ENCODE data around the gene CRNKL1.

CRNKL1 gene

GRCh38 chr20:20070871-20071726, 18.8 kb upstream of the CRNKL1 start:
- no peak for TF ChIP-seq CTCF (IDR thresholded peaks at IDR 0.05; ENCODE audit: control extremely low read depth, extremely low read depth, low read depth, missing control alignments)
- POLR2A ChIA-PET = no interaction called here
- CTCF ChIA-PET = interaction anchor here (0.7 to 5.8 kb wide), 3 partner anchors 13 to 652 kb away, joined by 3 to 23 read pairs (median 5); no protein-coding TSS in a partner anchor
- no peak for DNase-seq (ENCODE audit: extremely low spot score)

GRCh38 chr20:20065361-20065760, 13.1 kb upstream of the CRNKL1 start:
- ChIA-PET CTCF (no interaction called here), POLR2A (no interaction called here)
- TF ChIP-seq CTCF (IDR thresholded peaks at IDR 0.05; ENCODE audit: control extremely low read depth, extremely low read depth, low read depth, missing control alignments) = no peak
- DNase-seq (ENCODE audit: extremely low spot score) = no peak

- TF ChIP-seq CTCF (IDR thresholded peaks at IDR 0.05; ENCODE audit: control extremely low read depth, extremely low read depth, low read depth, missing control alignments) = no peak
- ChIA-PET CTCF (no interaction called here), POLR2A (no interaction called here)
- no peak for DNase-seq (ENCODE audit: extremely low spot score)
Measured at GRCh38 chr20:20063941-20064702, 11.9 kb upstream of the CRNKL1 start.

GRCh38 chr20:20060234-20060998, 8.2 kb upstream of the CRNKL1 start:
- DNase-seq (ENCODE audit: extremely low spot score) = no peak
- POLR2A ChIA-PET = no interaction called here
- no peak for TF ChIP-seq CTCF (IDR thresholded peaks at IDR 0.05; ENCODE audit: control extremely low read depth, extremely low read depth, low read depth, missing control alignments)
- CTCF ChIA-PET = no interaction called here

- TF ChIP-seq CTCF (IDR thresholded peaks at IDR 0.05; ENCODE audit: control extremely low read depth, extremely low read depth, low read depth, missing control alignments) = no peak
- peak; percentile 11 for DNase-seq (ENCODE audit: extremely low spot score)
- ChIA-PET CTCF (interaction anchor here (0.9 to 3.2 kb wide), 12 partner anchors 8 to 544 kb away, joined by 3 to 17 read pairs (median 5); partner anchors contain the start of gene NAA20), POLR2A (no interaction called here)
Measured at GRCh38 chr20:20051767-20052073, 546 bp downstream of the CRNKL1 start.

GRCh38 chr20:20039752-20040387, 12.4 kb downstream of the CRNKL1 start:
- DNase-seq (ENCODE audit: extremely low spot score) = no peak
- CTCF ChIA-PET = interaction anchor here (1.0 kb wide), 1 partner anchor 12 kb away, joined by 3 read pairs; the partner anchor contains the start of genes CFAP61 and CRNKL1
- no peak for TF ChIP-seq CTCF (IDR thresholded peaks at IDR 0.05; ENCODE audit: control extremely low read depth, extremely low read depth, low read depth, missing control alignments)
- POLR2A ChIA-PET = interaction anchor here (0.7 kb wide), 3 partner anchors 8 to 35 kb away, joined by 3 to 4 read pairs (median 4); no protein-coding TSS in a partner anchor

Data from GM10248 (cell line).